HCT116 (cell line): Measurements from ENCODE around the gene PPWD1.

Source experiments
- CBX3 ChIP-seq: IDR thresholded peaks from 2 replicates; pipeline ENCODE4 v1.6.1; 2012; ENCODE audit warnings: low read depth
- EZH2 ChIP-seq: fragments of 200-600 bp; sonication (generic); IDR thresholded peaks from 2 replicates; pipeline ENCODE4 v1.6.1; 2017; ENCODE audit warnings: antibody characterized with exemption, mixed run types
- POLR2A ChIP-seq: IDR thresholded peaks from 2 replicates; pipeline ENCODE4 v1.7.0; 2011; ENCODE audit warnings: borderline replicate concordance; ENCODE audit not compliant: insufficient read depth, insufficient read length; ENCODE audit errors: extremely low read depth
- POLR2AphosphoS5 ChIP-seq: IDR thresholded peaks from 2 replicates; pipeline ENCODE4 v1.6.1; 2011; ENCODE audit warnings: mild to moderate bottlenecking, low read depth, low read length, moderate library complexity
- RAD21 ChIP-seq: IDR thresholded peaks from 2 replicates; pipeline ENCODE4 v1.6.1; 2012; ENCODE audit warnings: low read depth, mild to moderate bottlenecking
- SIN3A ChIP-seq: IDR thresholded peaks from 2 replicates; pipeline ENCODE4 v1.6.1; 2012; ENCODE audit warnings: low read depth
- SP1 ChIP-seq: IDR thresholded peaks from 2 replicates; pipeline ENCODE4 v1.6.1; 2012; ENCODE audit warnings: low read depth
- SRF ChIP-seq: IDR thresholded peaks from 2 replicates; pipeline ENCODE4 v1.6.1; 2012; ENCODE audit warnings: low read depth
- TF ChIP-seq, protein P1 (sequence below), 3 experiments: fragments of 200-600 bp in 1 of 3; sonication (generic) in 1 of 3; IDR thresholded peaks in 2 of 3; conservative IDR thresholded peaks in 1 of 3; 2 replicates each; pipeline ENCODE4 v1.5.1; 2012 to 2017; ENCODE audit warnings: low read depth in 2 of 3, low read length in 2 of 3, antibody characterized with exemption in 1 of 3, borderline replicate concordance in 1 of 3, control low read depth in 1 of 3, mild to moderate bottlenecking in 1 of 3, mixed read lengths in 1 of 3, mixed run types in 1 of 3, moderate library complexity in 1 of 3; ENCODE audit not compliant: insufficient read depth in 1 of 3
- TF ChIP-seq, protein P2 (sequence below): IDR thresholded peaks from 2 replicates; pipeline ENCODE4 v1.6.1; 2012

DNA sequence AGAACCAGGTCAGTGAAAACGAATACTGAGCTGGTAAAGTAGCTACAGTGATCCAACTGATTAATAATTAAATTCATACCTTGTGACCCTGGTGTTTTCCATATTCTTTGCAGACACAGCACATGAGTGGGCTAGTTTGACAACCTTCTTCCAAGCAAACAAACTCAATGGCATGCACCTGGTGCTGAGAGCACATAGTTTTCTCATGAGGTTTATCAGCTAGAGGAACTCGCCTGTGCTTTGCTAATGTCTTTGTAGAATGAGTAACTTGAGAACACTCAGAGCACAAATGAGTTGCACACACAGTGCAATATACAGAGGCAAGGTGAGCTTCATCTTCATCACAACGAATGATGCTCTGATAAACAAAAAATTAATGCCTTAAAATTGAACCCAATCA, 48.4 kb downstream of the PPWD1 start:
- TF ChIP-seq, protein P1, sequence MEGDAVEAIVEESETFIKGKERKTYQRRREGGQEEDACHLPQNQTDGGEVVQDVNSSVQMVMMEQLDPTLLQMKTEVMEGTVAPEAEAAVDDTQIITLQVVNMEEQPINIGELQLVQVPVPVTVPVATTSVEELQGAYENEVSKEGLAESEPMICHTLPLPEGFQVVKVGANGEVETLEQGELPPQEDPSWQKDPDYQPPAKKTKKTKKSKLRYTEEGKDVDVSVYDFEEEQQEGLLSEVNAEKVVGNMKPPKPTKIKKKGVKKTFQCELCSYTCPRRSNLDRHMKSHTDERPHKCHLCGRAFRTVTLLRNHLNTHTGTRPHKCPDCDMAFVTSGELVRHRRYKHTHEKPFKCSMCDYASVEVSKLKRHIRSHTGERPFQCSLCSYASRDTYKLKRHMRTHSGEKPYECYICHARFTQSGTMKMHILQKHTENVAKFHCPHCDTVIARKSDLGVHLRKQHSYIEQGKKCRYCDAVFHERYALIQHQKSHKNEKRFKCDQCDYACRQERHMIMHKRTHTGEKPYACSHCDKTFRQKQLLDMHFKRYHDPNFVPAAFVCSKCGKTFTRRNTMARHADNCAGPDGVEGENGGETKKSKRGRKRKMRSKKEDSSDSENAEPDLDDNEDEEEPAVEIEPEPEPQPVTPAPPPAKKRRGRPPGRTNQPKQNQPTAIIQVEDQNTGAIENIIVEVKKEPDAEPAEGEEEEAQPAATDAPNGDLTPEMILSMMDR (IDR thresholded peaks at IDR 0.05 in 2 of 3, conservative IDR thresholded peaks at IDR 0.05 in 1 of 3; ENCODE audit: borderline replicate concordance in 1 of 3, insufficient read depth in 1 of 3, low read depth in 2 of 3, low read length in 2 of 3) = no peak
- TF ChIP-seq SRF (no peak), SP1 (no peak), EZH2 (no peak), POLR2AphosphoS5 (no peak), CBX3 (no peak), POLR2A (no peak), RAD21 (no peak), SIN3A (no peak)
- TF ChIP-seq, protein P2, sequence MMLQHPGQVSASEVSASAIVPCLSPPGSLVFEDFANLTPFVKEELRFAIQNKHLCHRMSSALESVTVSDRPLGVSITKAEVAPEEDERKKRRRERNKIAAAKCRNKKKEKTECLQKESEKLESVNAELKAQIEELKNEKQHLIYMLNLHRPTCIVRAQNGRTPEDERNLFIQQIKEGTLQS = no peak
